ENCODE results near the gene TTC28. TPM values are rescaled to one million over a fixed set of nuclear protein-coding genes. Genes with fewer than 3 reads are reported as not detected.
"Not testable (repeated sequence)": the region's sequence is repeated elsewhere in the genome, so short reads cannot be mapped to it uniquely, and the experiment has no call there.

Gene TTC28
- total RNA-seq, 1 donor from 2014 or later = 1.3 TPM

DNA sequence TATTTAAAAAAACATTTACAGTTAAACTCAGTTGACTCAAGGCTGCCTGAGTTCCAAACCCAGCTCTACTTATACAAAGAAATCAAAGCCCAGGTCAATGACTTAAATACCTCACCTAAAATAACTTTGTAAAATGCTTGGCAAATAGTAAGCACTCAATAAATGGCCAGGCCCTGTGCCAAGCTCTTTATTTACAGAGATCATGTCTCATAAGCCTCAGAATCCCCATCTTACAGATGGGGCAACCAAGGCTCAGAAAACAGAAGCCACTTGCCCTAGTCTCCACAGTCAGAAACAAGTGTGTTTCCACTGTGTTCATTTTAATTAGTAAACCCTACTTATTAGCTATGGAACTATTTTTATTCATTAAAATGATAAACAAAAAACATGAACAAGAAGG, 30.5 kb upstream of the TTC28 start:
- H3K4me3 ChIP-seq (ENCODE audit: low read depth, low read length) = no peak overlapping the region
- DNase-seq (ENCODE audit: low read depth) (no peak), FAIRE-seq (no peak)
- no peaks in the 10 kb centered on the region for H3K27me3 ChIP-seq (ENCODE audit: control insufficient read depth, insufficient read depth, low read length)
- TF ChIP-seq, protein P1, sequence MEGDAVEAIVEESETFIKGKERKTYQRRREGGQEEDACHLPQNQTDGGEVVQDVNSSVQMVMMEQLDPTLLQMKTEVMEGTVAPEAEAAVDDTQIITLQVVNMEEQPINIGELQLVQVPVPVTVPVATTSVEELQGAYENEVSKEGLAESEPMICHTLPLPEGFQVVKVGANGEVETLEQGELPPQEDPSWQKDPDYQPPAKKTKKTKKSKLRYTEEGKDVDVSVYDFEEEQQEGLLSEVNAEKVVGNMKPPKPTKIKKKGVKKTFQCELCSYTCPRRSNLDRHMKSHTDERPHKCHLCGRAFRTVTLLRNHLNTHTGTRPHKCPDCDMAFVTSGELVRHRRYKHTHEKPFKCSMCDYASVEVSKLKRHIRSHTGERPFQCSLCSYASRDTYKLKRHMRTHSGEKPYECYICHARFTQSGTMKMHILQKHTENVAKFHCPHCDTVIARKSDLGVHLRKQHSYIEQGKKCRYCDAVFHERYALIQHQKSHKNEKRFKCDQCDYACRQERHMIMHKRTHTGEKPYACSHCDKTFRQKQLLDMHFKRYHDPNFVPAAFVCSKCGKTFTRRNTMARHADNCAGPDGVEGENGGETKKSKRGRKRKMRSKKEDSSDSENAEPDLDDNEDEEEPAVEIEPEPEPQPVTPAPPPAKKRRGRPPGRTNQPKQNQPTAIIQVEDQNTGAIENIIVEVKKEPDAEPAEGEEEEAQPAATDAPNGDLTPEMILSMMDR (IDR thresholded peaks at IDR 0.05; ENCODE audit: insufficient read depth, low read length, severe bottlenecking) = no peak
- peaks cover 3% of the 10 kb centered on the region for H3K36me3 ChIP-seq (ENCODE audit: control insufficient read depth, insufficient read depth, low read length)

DNA sequence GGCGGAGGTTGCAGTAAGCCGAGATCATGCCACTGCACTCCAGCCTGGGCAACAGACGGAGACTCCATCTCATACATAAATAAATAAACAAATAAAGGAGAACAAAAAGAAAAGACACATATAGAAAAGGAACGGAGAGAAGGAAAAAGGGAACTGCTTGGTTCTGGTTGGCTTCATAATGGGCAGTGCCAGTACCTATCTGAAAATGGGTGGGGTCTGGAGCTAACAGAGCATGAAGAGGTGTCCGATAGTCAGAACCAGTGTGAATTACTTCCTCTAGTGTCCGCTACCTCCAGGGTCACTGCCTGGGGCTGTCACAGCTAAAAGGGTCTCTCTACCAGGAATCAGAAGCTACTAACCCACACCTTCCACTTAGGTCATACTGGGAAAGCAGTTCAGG, 27.2 kb upstream of the TTC28 start:
- Histone ChIP-seq H3K36me3 (ENCODE audit: control insufficient read depth, insufficient read depth, low read length) (peaks cover 5% of the 10 kb centered on the region), H3K27me3 (ENCODE audit: control insufficient read depth, insufficient read depth, low read length) (no peaks in the 10 kb centered on the region), H3K4me3 (ENCODE audit: low read depth, low read length) (no peak overlapping the region)
- no peak for DNase-seq (ENCODE audit: low read depth)
- no peak for FAIRE-seq
- TF ChIP-seq, protein P1 (IDR thresholded peaks at IDR 0.05; ENCODE audit: insufficient read depth, low read length, severe bottlenecking) = no peak

DNA sequence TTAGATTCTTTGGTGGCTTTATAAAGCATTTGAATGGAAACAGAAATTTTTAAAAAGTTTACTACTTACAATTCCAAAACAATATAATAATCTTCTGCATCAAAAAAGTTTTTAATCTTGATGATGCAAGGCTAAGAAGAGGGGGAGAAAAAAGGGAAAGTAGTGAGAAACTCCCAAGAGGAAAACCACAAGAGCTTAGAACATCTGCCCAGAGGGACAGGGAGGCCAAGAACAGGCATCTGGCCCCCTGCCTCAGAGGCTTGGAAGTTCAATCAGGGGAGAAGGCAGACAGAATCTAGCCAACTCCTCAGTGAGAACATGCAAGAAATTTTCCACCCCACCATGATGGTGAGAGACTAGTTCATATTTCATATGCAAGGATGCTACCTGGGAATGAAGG, 23.8 kb upstream of the TTC28 start:
- Histone ChIP-seq H3K27me3 (ENCODE audit: control insufficient read depth, insufficient read depth, low read length) (no peaks in the 10 kb centered on the region), H3K36me3 (ENCODE audit: control insufficient read depth, insufficient read depth, low read length) (peaks cover 6% of the 10 kb centered on the region), H3K4me3 (ENCODE audit: low read depth, low read length) (no peak overlapping the region)
- TF ChIP-seq, protein P1 (IDR thresholded peaks at IDR 0.05; ENCODE audit: insufficient read depth, low read length, severe bottlenecking) = no peak
- no peak for DNase-seq (ENCODE audit: low read depth)
- FAIRE-seq = no peak

DNA sequence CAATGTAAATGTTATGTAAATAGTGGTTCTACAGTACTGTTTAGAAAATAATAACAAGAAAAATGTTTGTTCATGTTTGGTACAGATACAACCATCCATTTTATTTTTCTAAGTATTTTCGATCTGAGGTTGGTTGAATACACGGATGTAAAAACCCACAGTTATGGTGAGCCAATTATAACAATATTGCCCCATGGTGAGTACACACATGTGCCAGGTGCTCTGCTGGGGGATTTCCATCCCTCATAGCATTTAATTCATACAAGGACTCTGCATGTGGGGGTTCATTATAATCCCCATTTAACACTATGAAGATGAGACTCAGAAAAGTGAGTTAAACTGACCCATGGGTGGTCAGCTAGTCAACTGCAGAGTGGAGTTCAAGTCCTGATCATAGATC, 23.3 kb upstream of the TTC28 start:
- Histone ChIP-seq H3K27me3 (ENCODE audit: control insufficient read depth, insufficient read depth, low read length) (no peaks in the 10 kb centered on the region), H3K4me3 (ENCODE audit: low read depth, low read length) (no peak overlapping the region), H3K36me3 (ENCODE audit: control insufficient read depth, insufficient read depth, low read length) (peaks cover 6% of the 10 kb centered on the region)
- no peak for FAIRE-seq
- TF ChIP-seq, protein P1 (IDR thresholded peaks at IDR 0.05; ENCODE audit: insufficient read depth, low read length, severe bottlenecking) = no peak
- DNase-seq (ENCODE audit: low read depth) = no peak

DNA sequence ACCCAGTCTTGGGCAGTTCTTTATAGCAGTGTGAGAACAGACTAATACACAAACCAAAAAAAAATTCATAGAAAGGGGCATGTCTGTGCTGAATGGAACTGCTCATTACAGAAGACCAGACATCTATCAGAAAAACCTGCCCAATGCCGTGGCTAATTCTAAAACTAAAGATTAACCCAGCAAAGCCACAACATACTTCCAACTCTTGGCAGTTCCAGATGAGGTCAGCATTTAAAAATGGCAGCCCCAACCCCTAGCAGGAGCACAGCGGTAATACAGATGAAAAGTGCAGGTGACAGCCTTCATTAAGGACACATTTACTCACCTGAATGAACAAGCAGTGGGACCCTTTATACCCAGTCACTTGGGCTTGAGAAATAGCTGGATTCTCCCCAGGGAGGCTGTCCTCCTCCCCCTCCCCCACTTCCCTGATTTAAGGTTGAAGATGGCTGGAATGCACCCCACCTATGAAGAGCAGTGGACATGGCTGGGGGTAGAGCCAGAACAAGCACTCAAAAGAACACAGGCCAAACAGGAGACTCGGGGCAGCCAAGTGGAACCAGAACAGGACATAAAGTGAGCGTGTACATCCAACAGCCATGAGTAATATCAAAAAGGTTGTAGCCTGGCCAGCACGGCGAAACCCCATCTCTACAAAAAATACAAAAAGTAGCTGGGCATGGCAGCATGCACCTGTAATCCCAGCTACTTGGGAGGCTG, 13.6 kb upstream of the TTC28 start:
- not testable (repeated sequence) for FAIRE-seq

DNA sequence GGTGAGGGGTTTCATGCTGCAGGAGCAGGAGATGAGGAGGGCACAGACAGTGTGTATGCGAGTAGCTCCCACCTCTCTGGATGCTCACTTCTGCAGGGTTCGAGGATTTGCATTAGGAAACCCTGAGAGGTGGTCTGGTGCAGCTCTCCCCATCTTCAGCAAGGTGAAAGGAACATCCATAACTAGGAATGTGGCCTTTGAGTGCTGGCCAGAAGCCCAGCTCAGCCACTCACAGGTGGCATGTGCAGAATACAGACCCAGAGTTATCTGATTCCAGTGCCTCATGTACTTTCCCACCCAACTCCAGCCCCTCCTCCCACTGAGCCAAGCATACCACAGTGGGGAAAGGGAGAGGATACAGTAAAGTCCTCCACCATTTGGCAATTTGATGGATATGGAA, 10.2 kb upstream of the TTC28 start:
- not testable (repeated sequence) for H3K4me3 ChIP-seq (ENCODE audit: low read depth, low read length); DNase-seq (ENCODE audit: low read depth); H3K36me3 ChIP-seq (ENCODE audit: control insufficient read depth, insufficient read depth, low read length); FAIRE-seq; H3K27me3 ChIP-seq (ENCODE audit: control insufficient read depth, insufficient read depth, low read length)

More for the DNA sequence above, 13.6 kb upstream of the TTC28 start:
- not testable (repeated sequence) for DNase-seq (ENCODE audit: low read depth); H3K4me3 ChIP-seq (ENCODE audit: low read depth, low read length); H3K36me3 ChIP-seq (ENCODE audit: control insufficient read depth, insufficient read depth, low read length); H3K27me3 ChIP-seq (ENCODE audit: control insufficient read depth, insufficient read depth, low read length)

DNA sequence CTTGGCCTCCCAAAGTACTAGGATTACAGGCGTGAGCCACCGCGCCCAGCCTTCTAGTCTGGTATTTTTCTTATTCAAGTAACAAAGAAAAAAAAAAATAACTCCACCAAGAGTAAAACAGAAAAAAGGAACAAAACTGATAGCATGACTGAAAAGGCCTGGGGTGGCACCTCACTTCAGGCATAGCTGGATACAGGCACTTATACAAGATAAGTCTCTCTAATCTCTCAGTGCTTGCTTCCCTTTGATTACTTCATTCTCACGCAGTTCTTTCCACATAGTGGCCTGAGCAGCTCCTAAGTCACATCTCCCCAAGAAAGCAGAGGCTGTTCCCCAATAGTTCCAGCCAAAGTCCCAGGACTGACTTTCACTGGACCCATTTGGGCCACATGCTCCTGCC, 3.3 kb upstream of the TTC28 start:
- not testable (repeated sequence) for H3K4me3 ChIP-seq (ENCODE audit: low read depth, low read length); DNase-seq (ENCODE audit: low read depth)

DNA sequence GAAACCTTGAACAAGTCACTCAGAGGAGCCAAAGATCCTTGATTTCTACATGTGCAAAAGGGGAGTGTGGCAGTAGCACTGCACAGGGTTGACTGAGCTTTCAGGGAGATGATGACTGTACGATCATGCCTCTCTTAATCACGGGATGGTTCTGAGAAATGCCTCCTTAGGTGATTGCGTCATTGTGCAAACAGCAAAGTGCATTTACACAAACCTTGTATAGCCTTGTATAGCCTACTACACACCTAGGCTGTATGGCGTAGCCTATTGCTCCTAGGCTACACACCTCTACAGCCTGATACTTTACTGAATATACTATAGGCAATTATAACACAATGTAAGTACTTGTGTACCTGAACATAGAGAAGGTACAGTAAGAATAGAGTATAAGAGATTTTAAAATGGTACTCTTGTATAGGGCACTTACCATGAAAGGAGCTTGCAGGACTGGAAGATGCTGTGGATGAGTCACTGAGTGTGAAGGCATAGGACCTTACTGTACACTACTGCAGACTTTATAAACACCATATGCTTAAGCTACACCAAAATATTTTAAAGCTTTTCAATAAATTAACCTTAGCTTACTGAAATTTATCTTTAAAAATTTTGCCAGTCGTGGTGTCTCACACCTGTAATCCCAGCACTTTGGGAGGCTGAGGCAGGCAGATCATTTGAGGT, 1.3 kb upstream of the TTC28 start:
- H3K36me3 ChIP-seq (ENCODE audit: control insufficient read depth, insufficient read depth, low read length); FAIRE-seq; H3K27me3 ChIP-seq (ENCODE audit: control insufficient read depth, insufficient read depth, low read length); H3K4me3 ChIP-seq (ENCODE audit: low read depth, low read length): not testable (repeated sequence)
- peak; percentile 87 for DNase-seq (ENCODE audit: low read depth)

More for the DNA sequence above, 3.3 kb upstream of the TTC28 start:
- not testable (repeated sequence) for FAIRE-seq; H3K36me3 ChIP-seq (ENCODE audit: control insufficient read depth, insufficient read depth, low read length); H3K27me3 ChIP-seq (ENCODE audit: control insufficient read depth, insufficient read depth, low read length)

DNA sequence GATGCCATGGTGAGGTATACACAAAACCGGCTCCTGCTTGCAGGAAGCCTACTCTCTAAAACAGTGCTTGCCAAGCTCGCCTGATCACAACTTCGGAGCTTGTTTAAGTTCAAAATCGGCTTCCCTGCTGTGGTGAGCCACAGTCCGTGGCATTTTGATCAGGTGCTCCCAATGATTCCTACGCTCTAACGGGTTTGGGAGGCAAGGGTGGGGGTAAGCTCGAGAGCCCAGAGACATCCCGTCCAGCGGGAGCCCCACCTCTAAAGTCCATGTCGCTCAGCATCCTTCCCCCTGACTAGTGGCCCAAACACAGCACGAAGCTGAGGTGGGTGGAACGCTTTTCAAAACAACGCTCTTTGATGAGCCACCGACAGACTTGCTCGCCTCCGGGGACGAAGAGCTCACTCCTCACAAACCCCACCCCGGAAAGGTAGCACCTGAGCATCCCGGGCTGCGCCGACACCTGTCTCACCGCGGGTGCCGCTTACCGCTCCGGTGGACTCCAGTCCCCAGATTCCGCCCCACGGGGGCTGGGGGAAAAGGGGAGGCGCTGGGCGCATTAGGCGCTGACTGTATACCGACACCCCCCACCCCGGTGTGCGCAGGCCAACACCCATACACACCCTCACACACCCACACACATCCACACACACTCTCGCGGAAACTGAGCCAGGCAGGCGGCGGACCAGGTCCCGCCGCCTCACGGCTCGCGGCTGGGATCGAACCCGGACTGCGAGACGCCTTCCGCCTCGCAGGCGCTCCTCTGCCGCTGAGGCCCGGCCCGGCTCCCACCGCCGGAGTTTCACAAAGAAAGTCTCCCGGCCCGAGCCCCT, 646 bp downstream of the TTC28 start:
- H3K4me3 ChIP-seq (ENCODE audit: low read depth, low read length) = peak overlapping the region; percentile 32
- H3K27me3 ChIP-seq (ENCODE audit: control insufficient read depth, insufficient read depth, low read length); DNase-seq (ENCODE audit: low read depth); H3K36me3 ChIP-seq (ENCODE audit: control insufficient read depth, insufficient read depth, low read length); FAIRE-seq: not testable (repeated sequence)

DNA sequence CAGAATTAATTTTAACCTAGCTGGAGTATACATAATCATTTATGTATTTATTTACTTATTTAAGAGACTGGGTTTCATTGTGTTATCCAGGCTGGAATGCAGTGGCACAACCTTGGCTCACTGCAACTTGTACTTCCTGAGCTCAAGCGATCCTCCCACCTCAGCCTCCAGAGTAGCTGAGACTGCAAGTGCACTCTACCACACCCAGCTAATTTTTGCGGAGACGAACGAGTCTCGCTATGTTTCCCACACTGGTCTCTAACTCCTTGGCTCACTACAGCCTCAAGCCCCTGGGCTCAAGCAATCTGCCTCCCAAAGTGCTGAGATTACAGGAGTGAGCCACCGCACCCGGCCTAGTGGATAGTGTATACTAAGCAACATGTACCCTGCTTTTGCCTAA, 1.5 kb downstream of the TTC28 start:
- DNase-seq (ENCODE audit: low read depth) = not testable (repeated sequence)

More for the DNA sequence above, 1.5 kb downstream of the TTC28 start:
- H3K36me3 ChIP-seq (ENCODE audit: control insufficient read depth, insufficient read depth, low read length); H3K4me3 ChIP-seq (ENCODE audit: low read depth, low read length); H3K27me3 ChIP-seq (ENCODE audit: control insufficient read depth, insufficient read depth, low read length); FAIRE-seq: not testable (repeated sequence)

Data from bronchial epithelial cell (primary cell).